ENCODE measurements around the gene ANK3.

ANK3 gene

DNA sequence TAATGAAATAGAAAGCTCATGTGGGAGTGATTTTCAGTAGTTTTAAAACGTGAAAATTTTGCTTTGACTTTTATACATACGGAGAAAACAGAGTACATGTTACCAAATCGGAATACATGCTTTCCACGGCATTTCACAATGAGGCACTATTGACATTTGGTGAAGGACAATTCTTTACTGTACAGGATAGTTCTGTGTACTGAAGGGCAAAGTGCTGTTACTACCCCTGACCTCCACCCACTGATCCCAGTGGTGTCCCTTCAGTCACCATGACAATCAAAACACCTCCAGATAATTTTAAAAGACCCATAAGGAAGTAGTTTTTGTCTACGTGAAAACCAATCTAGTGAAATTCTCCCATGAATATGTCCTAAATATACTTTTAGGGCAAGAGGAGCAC is 33.1 kb upstream of the ANK3 start:
- TF ChIP-seq GATA3 (IDR thresholded peaks at IDR 0.05; ENCODE audit: low read depth, low read length) (no peak), GATA2 (IDR thresholded peaks at IDR 0.05; ENCODE audit: low read depth, low read length) (no peak)

DNA sequence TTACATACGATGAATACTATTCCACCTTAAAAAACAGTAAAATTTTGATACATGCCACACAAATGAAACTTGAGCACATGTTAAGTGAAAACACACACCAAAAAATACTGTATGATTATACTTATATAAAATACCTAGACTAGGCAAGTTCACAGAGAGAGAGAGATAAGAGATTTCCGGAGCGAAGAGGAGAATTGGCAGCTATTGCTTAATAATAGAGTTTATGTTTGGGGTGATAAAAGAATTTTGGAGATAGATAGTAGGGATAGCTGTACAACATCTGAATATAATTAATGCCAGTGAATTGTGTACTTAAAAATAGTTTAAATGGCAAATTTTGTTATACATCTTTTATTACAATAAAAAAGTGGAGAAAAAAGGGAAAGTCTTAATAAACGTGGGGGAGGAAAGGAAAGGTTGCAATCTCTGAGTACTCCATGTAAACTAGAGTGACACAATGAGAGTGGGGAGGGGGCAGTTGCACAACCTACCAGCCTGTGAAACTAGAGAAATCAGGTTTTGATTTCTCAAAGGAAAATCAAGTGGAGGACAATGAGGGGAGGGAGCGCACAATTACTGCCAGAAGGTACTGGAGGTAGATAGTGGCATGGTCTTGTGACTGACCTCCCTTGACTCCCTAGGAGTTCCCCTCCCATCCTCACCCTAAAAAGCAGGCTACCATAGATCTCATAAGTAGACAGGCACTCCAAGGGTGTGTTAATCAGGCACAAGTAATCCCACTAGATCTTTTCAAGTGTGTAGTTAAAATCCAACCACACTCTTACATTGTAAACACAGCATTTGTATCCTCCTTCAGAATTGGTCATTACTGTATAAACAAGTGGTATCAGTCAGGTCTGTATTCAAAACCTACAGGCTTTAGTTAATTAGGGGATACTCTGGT is 31.6 kb upstream of the ANK3 start:
- TF ChIP-seq GATA3 (IDR thresholded peaks at IDR 0.05; ENCODE audit: low read depth, low read length) (no peak), GATA2 (IDR thresholded peaks at IDR 0.05; ENCODE audit: low read depth, low read length) (no peak)

DNA sequence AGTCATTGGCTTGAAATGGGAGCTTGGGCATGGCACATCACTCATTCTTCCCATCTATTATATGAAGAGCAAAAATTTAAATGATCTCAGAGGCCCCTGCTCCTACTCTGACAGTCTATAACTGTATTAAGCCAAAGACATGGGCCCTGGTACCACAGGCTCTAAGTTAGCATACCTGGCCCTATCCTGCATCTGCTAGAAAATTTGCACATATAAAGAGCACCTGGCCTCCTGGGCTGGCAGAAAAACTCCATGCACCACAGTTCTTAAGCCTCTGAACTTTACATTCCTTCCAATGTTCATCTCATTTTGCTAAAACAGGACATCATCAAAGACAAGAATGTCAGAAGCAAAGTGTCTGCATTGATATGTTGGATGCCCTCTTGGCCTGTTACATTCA is 29.6 kb upstream of the ANK3 start:
- TF ChIP-seq GATA2 (IDR thresholded peaks at IDR 0.05; ENCODE audit: low read depth, low read length): no peak
- TF ChIP-seq GATA3 (IDR thresholded peaks at IDR 0.05; ENCODE audit: low read depth, low read length): no peak

GRCh38 chr10:60417901-60418300 is 28.2 kb upstream of the ANK3 start:
- TF ChIP-seq GATA3 (IDR thresholded peaks at IDR 0.05; ENCODE audit: low read depth, low read length) (no peak), GATA2 (IDR thresholded peaks at IDR 0.05; ENCODE audit: low read depth, low read length) (no peak)

DNA sequence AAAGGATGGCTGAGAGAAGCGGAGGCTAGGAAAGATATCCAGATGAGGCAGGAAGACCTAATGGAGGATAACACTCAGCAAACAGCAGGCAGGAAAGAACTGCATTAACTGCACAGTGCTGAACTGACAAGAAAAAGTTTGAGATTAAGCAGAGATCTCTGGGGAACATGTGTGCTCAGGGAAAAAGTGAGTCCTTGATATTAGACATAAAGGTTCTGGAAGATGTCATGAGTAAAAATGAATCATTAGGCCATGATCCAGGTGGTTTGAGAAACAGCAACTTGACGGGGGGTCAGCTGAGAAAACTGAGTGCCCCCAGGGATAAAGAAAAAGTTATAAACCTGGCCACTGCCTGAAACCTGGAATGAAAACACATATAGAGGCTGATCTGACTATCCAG is 27.3 kb upstream of the ANK3 start:
- TF ChIP-seq GATA2 (IDR thresholded peaks at IDR 0.05; ENCODE audit: low read depth, low read length): no peak
- TF ChIP-seq GATA3 (IDR thresholded peaks at IDR 0.05; ENCODE audit: low read depth, low read length): no peak

- no peak for TF ChIP-seq GATA2 (IDR thresholded peaks at IDR 0.05; ENCODE audit: low read depth, low read length)
- no peak for TF ChIP-seq GATA3 (IDR thresholded peaks at IDR 0.05; ENCODE audit: low read depth, low read length)
Measured at GRCh38 chr10:60414877-60415585, 25.4 kb upstream of the ANK3 start.

DNA sequence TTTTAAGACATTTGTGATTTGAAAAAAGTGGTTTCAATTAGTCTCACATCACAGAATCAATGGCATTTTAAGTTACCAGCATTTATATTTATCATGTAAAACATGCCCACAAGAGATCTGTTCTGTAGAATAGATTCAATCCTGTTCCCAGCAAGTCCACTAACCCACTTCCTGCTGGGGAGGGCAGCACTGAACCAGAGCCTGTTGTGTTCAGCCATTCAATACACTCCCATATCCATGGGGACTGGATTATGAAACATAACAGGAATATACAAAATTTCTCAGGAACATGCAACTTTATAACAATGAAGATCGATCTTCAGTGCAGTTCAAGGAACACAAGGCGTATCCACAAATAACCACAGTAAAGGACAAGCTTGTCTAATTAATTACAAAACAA is 24.4 kb upstream of the ANK3 start:
- TF ChIP-seq GATA3 (IDR thresholded peaks at IDR 0.05; ENCODE audit: low read depth, low read length) (no peak), GATA2 (IDR thresholded peaks at IDR 0.05; ENCODE audit: low read depth, low read length) (no peak)

- TF ChIP-seq GATA2 (IDR thresholded peaks at IDR 0.05; ENCODE audit: low read depth, low read length) (no peak), GATA3 (IDR thresholded peaks at IDR 0.05; ENCODE audit: low read depth, low read length) (no peak)
Measured at GRCh38 chr10:60413306-60414012, 23.8 kb upstream of the ANK3 start.

DNA sequence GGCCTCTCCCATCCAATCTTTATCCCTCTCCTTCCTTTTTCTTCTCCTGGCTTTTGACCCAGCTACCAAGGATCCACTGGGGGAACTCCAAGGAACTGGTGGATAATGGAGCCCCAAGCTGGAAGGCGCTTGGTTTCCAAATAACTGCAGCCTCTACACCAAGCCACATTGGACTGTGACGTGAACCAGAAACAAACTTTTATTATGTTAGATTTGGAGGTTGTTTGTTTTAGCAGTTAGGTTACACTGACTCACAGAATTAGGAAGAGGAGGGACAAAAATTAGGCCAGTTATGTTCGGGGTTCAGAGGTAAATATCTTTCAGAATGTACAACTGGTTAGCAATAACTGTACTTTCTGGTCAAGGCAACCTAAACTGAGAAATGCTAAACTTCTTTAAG is 21.3 kb upstream of the ANK3 start:
- TF ChIP-seq GATA2 (IDR thresholded peaks at IDR 0.05; ENCODE audit: low read depth, low read length) (no peak), GATA3 (IDR thresholded peaks at IDR 0.05; ENCODE audit: low read depth, low read length) (no peak)

- no peak for TF ChIP-seq GATA3 (IDR thresholded peaks at IDR 0.05; ENCODE audit: low read depth, low read length)
- TF ChIP-seq GATA2 (IDR thresholded peaks at IDR 0.05; ENCODE audit: low read depth, low read length): no peak
Measured at GRCh38 chr10:60409202-60409601, 19.5 kb upstream of the ANK3 start.

- TF ChIP-seq GATA2 (IDR thresholded peaks at IDR 0.05; ENCODE audit: low read depth, low read length) (no peak), GATA3 (IDR thresholded peaks at IDR 0.05; ENCODE audit: low read depth, low read length) (no peak)
Measured at GRCh38 chr10:60406182-60406581, 16.5 kb upstream of the ANK3 start.

DNA sequence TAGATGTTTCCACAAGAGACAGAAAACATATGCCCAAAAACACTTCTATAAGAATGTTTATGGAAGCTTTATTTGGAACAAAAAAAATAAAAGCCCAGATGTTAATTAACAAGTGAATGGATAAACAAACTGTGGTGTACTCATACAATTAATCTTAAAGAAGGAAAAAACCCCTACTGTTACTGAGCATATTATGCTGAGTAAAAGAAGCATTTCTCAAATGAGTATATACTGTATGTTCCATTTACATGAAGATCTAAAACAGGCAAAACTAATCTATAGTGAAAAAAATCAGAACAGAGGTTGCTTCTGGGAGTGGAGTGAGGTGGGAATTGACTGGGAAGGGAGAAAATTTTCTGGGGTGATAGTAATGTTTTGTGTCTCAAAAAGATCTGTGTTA is 15.5 kb upstream of the ANK3 start:
- TF ChIP-seq GATA2 (IDR thresholded peaks at IDR 0.05; ENCODE audit: low read depth, low read length): no peak
- TF ChIP-seq GATA3 (IDR thresholded peaks at IDR 0.05; ENCODE audit: low read depth, low read length): no peak

GRCh38 chr10:60403168-60403873 is 13.6 kb upstream of the ANK3 start:
- no peak for TF ChIP-seq GATA2 (IDR thresholded peaks at IDR 0.05; ENCODE audit: low read depth, low read length)
- TF ChIP-seq GATA3 (IDR thresholded peaks at IDR 0.05; ENCODE audit: low read depth, low read length): no peak

- no peak for TF ChIP-seq GATA2 (IDR thresholded peaks at IDR 0.05; ENCODE audit: low read depth, low read length)
Measured at GRCh38 chr10:60400366-60400765, 10.7 kb upstream of the ANK3 start.
